Loucy (cell line): ENCODE measurements around the gene OTOA.

Experiments used
- CTCF ChIP-seq: fragments of 200-600 bp; sonication (generic); conservative IDR thresholded peaks from 2 replicates; pipeline ENCODE4 v1.5.1; 2014; ENCODE audit warnings: mild to moderate bottlenecking, antibody characterized with exemption, low read length
- EZH2phosphoT487 ChIP-seq: fragments of 200-600 bp; IDR thresholded peaks from 2 replicates; pipeline ENCODE4 v1.6.1; 2018; ENCODE audit warnings: antibody characterized with exemption, mild to moderate bottlenecking, moderate library complexity, borderline replicate concordance

GRCh38 chr16:21689107-21689506 lies 25.3 kb downstream of the OTOA start:
- TF ChIP-seq CTCF, result no peak
- TF ChIP-seq EZH2phosphoT487, result no peak
